Astrocyte of the spinal cord (primary cell): ENCODE results near the gene CPLX4.
A peak's percentile ranks its signal among the peaks of the same experiment; 100 is the strongest.

Experiments used
- DNase-seq: peaks from one replicate; pipeline ENCODE4 v3.0.0; 2011; ENCODE audit warnings: low read depth, low spot score
- H3K4me3 ChIP-seq: 2 replicates; pipeline ENCODE4 v1.5.1; 2011; ENCODE audit warnings: low read depth, mild to moderate bottlenecking, low read length, moderate library complexity
- in situ Hi-C: cut with HindIII; loops from 2 replicates; pipeline ENCODE4 v1.10.0; 2017; ENCODE audit warnings: low sequenced_read_pairs
- TF ChIP-seq, protein P1 (sequence below): IDR thresholded peaks from 2 replicates; pipeline ENCODE4 v1.5.1; 2012; ENCODE audit warnings: low read depth, mild to moderate bottlenecking, low read length, inconsistent platforms

The CPLX4 gene

GRCh38 chr18:59274533-59274928 lies 43.9 kb downstream of the CPLX4 start:
- H3K4me3 ChIP-seq, result no peak overlapping the region
- no peak for DNase-seq
- in situ Hi-C loops, result no loop called here
- TF ChIP-seq, protein P1, sequence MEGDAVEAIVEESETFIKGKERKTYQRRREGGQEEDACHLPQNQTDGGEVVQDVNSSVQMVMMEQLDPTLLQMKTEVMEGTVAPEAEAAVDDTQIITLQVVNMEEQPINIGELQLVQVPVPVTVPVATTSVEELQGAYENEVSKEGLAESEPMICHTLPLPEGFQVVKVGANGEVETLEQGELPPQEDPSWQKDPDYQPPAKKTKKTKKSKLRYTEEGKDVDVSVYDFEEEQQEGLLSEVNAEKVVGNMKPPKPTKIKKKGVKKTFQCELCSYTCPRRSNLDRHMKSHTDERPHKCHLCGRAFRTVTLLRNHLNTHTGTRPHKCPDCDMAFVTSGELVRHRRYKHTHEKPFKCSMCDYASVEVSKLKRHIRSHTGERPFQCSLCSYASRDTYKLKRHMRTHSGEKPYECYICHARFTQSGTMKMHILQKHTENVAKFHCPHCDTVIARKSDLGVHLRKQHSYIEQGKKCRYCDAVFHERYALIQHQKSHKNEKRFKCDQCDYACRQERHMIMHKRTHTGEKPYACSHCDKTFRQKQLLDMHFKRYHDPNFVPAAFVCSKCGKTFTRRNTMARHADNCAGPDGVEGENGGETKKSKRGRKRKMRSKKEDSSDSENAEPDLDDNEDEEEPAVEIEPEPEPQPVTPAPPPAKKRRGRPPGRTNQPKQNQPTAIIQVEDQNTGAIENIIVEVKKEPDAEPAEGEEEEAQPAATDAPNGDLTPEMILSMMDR, result no peak

DNA sequence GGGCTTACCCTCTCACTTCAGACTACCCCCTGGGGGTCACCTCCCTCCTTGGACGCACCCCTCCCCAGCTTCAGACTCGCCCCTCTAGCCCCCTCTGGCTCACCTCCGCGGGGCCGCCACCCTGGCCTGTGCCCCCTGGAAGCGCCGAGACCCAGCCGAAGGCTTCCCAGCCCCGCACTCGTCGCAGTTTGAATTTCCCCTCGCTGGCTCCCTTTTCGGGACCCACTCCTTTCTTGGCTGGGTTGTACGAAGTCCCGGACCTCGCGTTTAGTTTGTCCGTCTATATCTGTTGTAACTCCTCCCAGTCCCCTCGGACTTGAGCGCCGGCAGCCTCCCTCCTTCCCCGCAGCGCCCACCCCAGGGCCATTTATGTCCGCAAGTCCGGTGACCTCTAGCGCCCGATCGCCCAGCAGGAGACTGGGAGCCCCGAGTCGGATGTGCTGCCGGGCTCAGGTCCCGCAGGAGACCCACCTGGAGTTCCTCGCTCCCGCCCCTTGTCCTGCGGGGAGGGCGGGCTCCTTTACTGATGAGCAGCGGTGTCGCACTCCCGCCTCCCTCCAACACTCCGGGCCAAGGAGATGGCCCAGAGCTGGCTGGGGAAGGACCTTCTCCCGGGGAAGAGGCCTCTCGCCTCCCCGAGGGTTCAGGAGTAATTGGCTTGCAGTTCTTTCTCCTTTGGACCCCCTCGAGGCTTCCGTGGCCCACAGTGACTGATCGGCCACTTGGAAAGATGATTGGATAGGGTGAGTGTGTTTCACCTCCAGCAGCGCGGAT lies 44.5 kb downstream of the CPLX4 start:
- in situ Hi-C loops, result no loop called here
- TF ChIP-seq, protein P1, result no peak
- no peak for DNase-seq
- no peak overlapping the region for H3K4me3 ChIP-seq

GRCh38 chr18:59272891-59273758 lies 45.3 kb downstream of the CPLX4 start, which contains the start of gene RAX:
Gene RAX, minus strand, starts transcription at chr18:59273454. Its CDS starts 248 bp downstream, at chr18:59273206.
- TF ChIP-seq, protein P1, result peak; percentile 19
- H3K4me3 ChIP-seq, result no peak within 1 kb of the TSS
- in situ Hi-C loops, result no loop called here
- no peak for DNase-seq

GRCh38 chr18:59272221-59272888 lies 46.1 kb downstream of the CPLX4 start:
- in situ Hi-C loops, result no loop called here
- no peak for DNase-seq
- TF ChIP-seq, protein P1, result no peak
- no peak overlapping the region for H3K4me3 ChIP-seq

DNA sequence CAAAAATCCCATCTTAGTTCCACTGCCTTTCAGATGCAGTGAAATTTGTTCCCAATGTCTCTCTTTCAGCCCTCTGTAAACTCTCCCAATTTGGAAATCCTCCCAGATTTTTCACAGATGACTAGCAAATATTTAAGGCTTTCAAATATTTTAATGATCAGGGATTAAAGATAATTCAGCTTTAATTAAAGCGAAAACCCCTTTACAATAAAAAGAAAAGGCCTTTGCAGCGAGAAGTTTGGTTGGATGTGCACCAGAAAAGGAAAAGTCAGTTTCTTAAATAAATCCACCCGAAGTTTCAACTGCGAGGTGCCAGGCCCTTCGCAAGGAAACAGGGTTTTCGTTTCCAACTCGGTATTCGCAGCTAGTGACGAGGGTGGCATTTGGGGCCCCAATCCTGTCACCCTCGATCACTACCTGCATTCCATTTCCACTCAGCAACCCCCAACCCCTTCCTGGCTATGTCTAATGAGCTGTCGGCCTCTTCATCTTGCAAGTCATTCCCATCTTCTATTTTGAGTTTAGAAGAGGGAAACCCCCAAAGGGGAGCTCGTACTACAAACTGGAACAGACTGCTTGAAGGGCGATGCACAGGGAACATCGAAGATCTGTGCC lies 46.7 kb downstream of the CPLX4 start:
- TF ChIP-seq, protein P1, result no peak
- DNase-seq, result no peak
- no peak overlapping the region for H3K4me3 ChIP-seq
- in situ Hi-C loops, result no loop called here
